HG03095 (cell line): ENCODE data around the gene SLC28A2.
A peak's percentile ranks its signal among the peaks of the same experiment; 100 is the strongest.
"Not testable (repeated sequence)": the region's sequence is repeated elsewhere in the genome, so short reads cannot be mapped to it uniquely, and the experiment has no call there.

Experiments
- ATAC-seq: cut with Tn5 transposase; IDR thresholded peaks from one replicate; pipeline ENCODE4 v1.9.1; 2021; ENCODE audit warnings: moderate library complexity; ENCODE audit not compliant: unreplicated experiment

The SLC28A2 gene

GRCh38 chr15:45262906-45263461, 10.9 kb downstream of the SLC28A2 start:
- ATAC-seq: no peak

- ATAC-seq: no peak
Observed at GRCh38 chr15:45263854-45264253, 11.8 kb downstream of the SLC28A2 start.

- no peak for ATAC-seq
Observed at GRCh38 chr15:45265506-45265905, 13.5 kb downstream of the SLC28A2 start.

GRCh38 chr15:45268135-45268534, 16.1 kb downstream of the SLC28A2 start:
- ATAC-seq: no peak

- ATAC-seq: no peak
Observed at GRCh38 chr15:45274636-45275380, 22.8 kb downstream of the SLC28A2 start.

- ATAC-seq: no peak
Observed at GRCh38 chr15:45276831-45277230, 24.8 kb downstream of the SLC28A2 start.

- peak; percentile 99 for ATAC-seq
Observed at GRCh38 chr15:45279024-45279698, 27.1 kb downstream of the SLC28A2 start.

- no peak for ATAC-seq
Observed at GRCh38 chr15:45285413-45285812, 33.4 kb downstream of the SLC28A2 start.

GRCh38 chr15:45287390-45287956, 35.4 kb downstream of the SLC28A2 start:
- no peak for ATAC-seq

GRCh38 chr15:45288947-45289346, 36.9 kb downstream of the SLC28A2 start:
- no peak for ATAC-seq

GRCh38 chr15:45291822-45292582, 40.0 kb downstream of the SLC28A2 start:
- ATAC-seq: no peak

GRCh38 chr15:45293326-45293725, 41.3 kb downstream of the SLC28A2 start:
- ATAC-seq: not testable (repeated sequence)

GRCh38 chr15:45298964-45299378, 46.9 kb downstream of the SLC28A2 start:
- not testable (repeated sequence) for ATAC-seq

- no peak for ATAC-seq
Observed at GRCh38 chr15:45304711-45305110, 52.7 kb downstream of the SLC28A2 start.

GRCh38 chr15:45306105-45306504, 54.1 kb downstream of the SLC28A2 start:
- no peak for ATAC-seq

GRCh38 chr15:45307230-45307924, 55.3 kb downstream of the SLC28A2 start:
- no peak for ATAC-seq

GRCh38 chr15:45314117-45314516, 62.1 kb downstream of the SLC28A2 start:
- not testable (repeated sequence) for ATAC-seq

- no peak for ATAC-seq
Observed at GRCh38 chr15:45314960-45315359, 62.9 kb downstream of the SLC28A2 start.

GRCh38 chr15:45319472-45320214, 67.6 kb downstream of the SLC28A2 start:
- no peak for ATAC-seq
